Measurements from ENCODE around the gene GALNT16.

- TF ChIP-seq, protein P1, sequence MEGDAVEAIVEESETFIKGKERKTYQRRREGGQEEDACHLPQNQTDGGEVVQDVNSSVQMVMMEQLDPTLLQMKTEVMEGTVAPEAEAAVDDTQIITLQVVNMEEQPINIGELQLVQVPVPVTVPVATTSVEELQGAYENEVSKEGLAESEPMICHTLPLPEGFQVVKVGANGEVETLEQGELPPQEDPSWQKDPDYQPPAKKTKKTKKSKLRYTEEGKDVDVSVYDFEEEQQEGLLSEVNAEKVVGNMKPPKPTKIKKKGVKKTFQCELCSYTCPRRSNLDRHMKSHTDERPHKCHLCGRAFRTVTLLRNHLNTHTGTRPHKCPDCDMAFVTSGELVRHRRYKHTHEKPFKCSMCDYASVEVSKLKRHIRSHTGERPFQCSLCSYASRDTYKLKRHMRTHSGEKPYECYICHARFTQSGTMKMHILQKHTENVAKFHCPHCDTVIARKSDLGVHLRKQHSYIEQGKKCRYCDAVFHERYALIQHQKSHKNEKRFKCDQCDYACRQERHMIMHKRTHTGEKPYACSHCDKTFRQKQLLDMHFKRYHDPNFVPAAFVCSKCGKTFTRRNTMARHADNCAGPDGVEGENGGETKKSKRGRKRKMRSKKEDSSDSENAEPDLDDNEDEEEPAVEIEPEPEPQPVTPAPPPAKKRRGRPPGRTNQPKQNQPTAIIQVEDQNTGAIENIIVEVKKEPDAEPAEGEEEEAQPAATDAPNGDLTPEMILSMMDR (IDR thresholded peaks at IDR 0.05): no peak
- TF ChIP-seq POLR2A (IDR thresholded peaks at IDR 0.05) (no peak), EP300 (IDR thresholded peaks at IDR 0.05) (no peak), POLR2AphosphoS5 (IDR thresholded peaks at IDR 0.05) (no peak)
Observed at GRCh38 chr14:69351911-69352310, 92.0 kb downstream of the GALNT16 start.
